ENCODE results near the gene ICAM3.

- TF ChIP-seq GATA2 (IDR thresholded peaks at IDR 0.05; ENCODE audit: low read depth, low read length), result no peak
- no peak for TF ChIP-seq GATA3 (IDR thresholded peaks at IDR 0.05; ENCODE audit: low read depth, low read length)
Observed at GRCh38 chr19:10284065-10284959, 55.1 kb downstream of the ICAM3 start.

Measured in SH-SY5Y (cell line).